HCT116 (cell line): ENCODE data around the gene SERGEF.

Source experiments
- CEBPB ChIP-seq: IDR thresholded peaks from 2 replicates; pipeline ENCODE4 v1.6.1; 2012; ENCODE audit warnings: low read depth
- EGR1 ChIP-seq: IDR thresholded peaks from 2 replicates; pipeline ENCODE4 v1.6.1; 2012; ENCODE audit warnings: low read depth
- EZH2phosphoT487 ChIP-seq: fragments of 200-600 bp; IDR thresholded peaks from 2 replicates; pipeline ENCODE4 v1.6.1; 2018; ENCODE audit warnings: antibody characterized with exemption, borderline replicate concordance
- POLR2A ChIP-seq: IDR thresholded peaks from 2 replicates; pipeline ENCODE4 v1.7.0; 2011; ENCODE audit warnings: borderline replicate concordance; ENCODE audit not compliant: insufficient read depth, insufficient read length; ENCODE audit errors: extremely low read depth
- POLR2AphosphoS5 ChIP-seq: IDR thresholded peaks from 2 replicates; pipeline ENCODE4 v1.6.1; 2011; ENCODE audit warnings: mild to moderate bottlenecking, low read depth, low read length, moderate library complexity
- SIN3A ChIP-seq: IDR thresholded peaks from 2 replicates; pipeline ENCODE4 v1.6.1; 2012; ENCODE audit warnings: low read depth
- TF ChIP-seq, protein P1 (sequence below), 3 experiments: fragments of 200-600 bp in 1 of 3; sonication (generic) in 1 of 3; IDR thresholded peaks in 2 of 3; conservative IDR thresholded peaks in 1 of 3; 2 replicates each; pipeline ENCODE4 v1.5.1; 2012 to 2017; ENCODE audit warnings: low read depth in 2 of 3, low read length in 2 of 3, antibody characterized with exemption in 1 of 3, borderline replicate concordance in 1 of 3, control low read depth in 1 of 3, mild to moderate bottlenecking in 1 of 3, mixed read lengths in 1 of 3, mixed run types in 1 of 3, moderate library complexity in 1 of 3; ENCODE audit not compliant: insufficient read depth in 1 of 3
- TF ChIP-seq, protein P2 (sequence below): IDR thresholded peaks from 2 replicates; pipeline ENCODE4 v1.6.1; 2012; ENCODE audit warnings: low read depth
- TF ChIP-seq, protein P3 (sequence below): IDR thresholded peaks from 2 replicates; pipeline ENCODE4 v1.6.1; 2012

DNA sequence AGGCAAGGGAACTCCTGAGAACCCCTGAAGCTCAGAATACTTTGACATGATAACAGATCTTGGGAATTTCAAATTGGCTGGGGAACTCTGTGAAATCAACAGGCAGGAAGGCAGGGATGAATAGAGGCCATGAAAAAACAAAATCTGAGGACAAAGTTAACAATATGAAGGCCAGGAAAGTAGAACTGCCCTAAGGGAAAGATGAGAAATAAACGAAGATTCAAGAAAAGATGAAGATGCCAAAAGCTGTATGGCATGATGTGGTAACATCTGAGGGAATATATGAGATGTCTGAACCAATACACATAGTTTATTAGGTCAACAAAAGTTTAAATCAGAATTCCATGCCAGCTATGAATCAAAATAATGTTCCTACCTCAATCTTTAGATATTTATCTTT lies 25.0 kb downstream of the SERGEF start:
- TF ChIP-seq POLR2AphosphoS5: no peak
- TF ChIP-seq POLR2A: no peak
- TF ChIP-seq, protein P1, sequence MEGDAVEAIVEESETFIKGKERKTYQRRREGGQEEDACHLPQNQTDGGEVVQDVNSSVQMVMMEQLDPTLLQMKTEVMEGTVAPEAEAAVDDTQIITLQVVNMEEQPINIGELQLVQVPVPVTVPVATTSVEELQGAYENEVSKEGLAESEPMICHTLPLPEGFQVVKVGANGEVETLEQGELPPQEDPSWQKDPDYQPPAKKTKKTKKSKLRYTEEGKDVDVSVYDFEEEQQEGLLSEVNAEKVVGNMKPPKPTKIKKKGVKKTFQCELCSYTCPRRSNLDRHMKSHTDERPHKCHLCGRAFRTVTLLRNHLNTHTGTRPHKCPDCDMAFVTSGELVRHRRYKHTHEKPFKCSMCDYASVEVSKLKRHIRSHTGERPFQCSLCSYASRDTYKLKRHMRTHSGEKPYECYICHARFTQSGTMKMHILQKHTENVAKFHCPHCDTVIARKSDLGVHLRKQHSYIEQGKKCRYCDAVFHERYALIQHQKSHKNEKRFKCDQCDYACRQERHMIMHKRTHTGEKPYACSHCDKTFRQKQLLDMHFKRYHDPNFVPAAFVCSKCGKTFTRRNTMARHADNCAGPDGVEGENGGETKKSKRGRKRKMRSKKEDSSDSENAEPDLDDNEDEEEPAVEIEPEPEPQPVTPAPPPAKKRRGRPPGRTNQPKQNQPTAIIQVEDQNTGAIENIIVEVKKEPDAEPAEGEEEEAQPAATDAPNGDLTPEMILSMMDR (IDR thresholded peaks at IDR 0.05 in 2 of 3, conservative IDR thresholded peaks at IDR 0.05 in 1 of 3; ENCODE audit: borderline replicate concordance in 1 of 3, insufficient read depth in 1 of 3, low read depth in 2 of 3, low read length in 2 of 3): no peak
- TF ChIP-seq EGR1: no peak
- TF ChIP-seq, protein P2, sequence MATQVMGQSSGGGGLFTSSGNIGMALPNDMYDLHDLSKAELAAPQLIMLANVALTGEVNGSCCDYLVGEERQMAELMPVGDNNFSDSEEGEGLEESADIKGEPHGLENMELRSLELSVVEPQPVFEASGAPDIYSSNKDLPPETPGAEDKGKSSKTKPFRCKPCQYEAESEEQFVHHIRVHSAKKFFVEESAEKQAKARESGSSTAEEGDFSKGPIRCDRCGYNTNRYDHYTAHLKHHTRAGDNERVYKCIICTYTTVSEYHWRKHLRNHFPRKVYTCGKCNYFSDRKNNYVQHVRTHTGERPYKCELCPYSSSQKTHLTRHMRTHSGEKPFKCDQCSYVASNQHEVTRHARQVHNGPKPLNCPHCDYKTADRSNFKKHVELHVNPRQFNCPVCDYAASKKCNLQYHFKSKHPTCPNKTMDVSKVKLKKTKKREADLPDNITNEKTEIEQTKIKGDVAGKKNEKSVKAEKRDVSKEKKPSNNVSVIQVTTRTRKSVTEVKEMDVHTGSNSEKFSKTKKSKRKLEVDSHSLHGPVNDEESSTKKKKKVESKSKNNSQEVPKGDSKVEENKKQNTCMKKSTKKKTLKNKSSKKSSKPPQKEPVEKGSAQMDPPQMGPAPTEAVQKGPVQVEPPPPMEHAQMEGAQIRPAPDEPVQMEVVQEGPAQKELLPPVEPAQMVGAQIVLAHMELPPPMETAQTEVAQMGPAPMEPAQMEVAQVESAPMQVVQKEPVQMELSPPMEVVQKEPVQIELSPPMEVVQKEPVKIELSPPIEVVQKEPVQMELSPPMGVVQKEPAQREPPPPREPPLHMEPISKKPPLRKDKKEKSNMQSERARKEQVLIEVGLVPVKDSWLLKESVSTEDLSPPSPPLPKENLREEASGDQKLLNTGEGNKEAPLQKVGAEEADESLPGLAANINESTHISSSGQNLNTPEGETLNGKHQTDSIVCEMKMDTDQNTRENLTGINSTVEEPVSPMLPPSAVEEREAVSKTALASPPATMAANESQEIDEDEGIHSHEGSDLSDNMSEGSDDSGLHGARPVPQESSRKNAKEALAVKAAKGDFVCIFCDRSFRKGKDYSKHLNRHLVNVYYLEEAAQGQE: no peak
- TF ChIP-seq CEBPB: no peak
- TF ChIP-seq SIN3A: no peak
- TF ChIP-seq, protein P3, sequence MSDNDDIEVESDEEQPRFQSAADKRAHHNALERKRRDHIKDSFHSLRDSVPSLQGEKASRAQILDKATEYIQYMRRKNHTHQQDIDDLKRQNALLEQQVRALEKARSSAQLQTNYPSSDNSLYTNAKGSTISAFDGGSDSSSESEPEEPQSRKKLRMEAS: no peak
- TF ChIP-seq EZH2phosphoT487: no peak
